Measurements from ENCODE around the gene ZNF503. TPM values are rescaled to one million over a fixed set of nuclear protein-coding genes. Genes with fewer than 3 reads are reported as not detected.

Gene ZNF503
- total RNA-seq, 1 experiment from 2014 or later, result 1.5 TPM

- Histone ChIP-seq H3K4me3 (no peak overlapping the region), H3K27me3 (ENCODE audit: insufficient read depth, low read depth) (no peaks in the 10 kb centered on the region), H3K9me2 (ENCODE audit: insufficient read depth) (no peaks in the 10 kb centered on the region), H3K27ac (no peak overlapping the region), H3K79me2 (ENCODE audit: low read depth) (no peaks in the 10 kb centered on the region), H3K4me2 (no peak overlapping the region), H4K20me1 (ENCODE audit: insufficient read depth) (no peaks in the 10 kb centered on the region), H3K9me3 (ENCODE audit: insufficient read depth, low read depth) (no peaks in the 10 kb centered on the region), H3F3A (ENCODE audit: insufficient read depth, low read depth) (peaks cover 4% of the 10 kb centered on the region; the same call in 1 of the 2 replicates), H2AFZ (no peak overlapping the region), H3K36me3 (ENCODE audit: low read depth) (no peaks in the 10 kb centered on the region), H3K4me1 (replicated peaks; ENCODE audit: insufficient read depth) (no peaks in the 10 kb centered on the region)
- POLR2A ChIA-PET (ENCODE audit: unreplicated experiment), result no interaction called here
- intact Hi-C loops (cut with micrococcal nuclease; ENCODE audit: unreplicated experiment), result no loop called here
- no peak for TF ChIP-seq CTCF (conservative IDR thresholded peaks at IDR 0.05)
- TF ChIP-seq EZH2 (IDR thresholded peaks at IDR 0.05; ENCODE audit: low read depth), result no peak
- no TSS peak for BruUV-seq (replicated peaks)
- DNase-seq, result peak in 1 of 2 experiments; percentile 9
- CTCF ChIA-PET, result no interaction called here
Measured at GRCh38 chr10:75378379-75378778, 23.2 kb downstream of the ZNF503 start.

DNA sequence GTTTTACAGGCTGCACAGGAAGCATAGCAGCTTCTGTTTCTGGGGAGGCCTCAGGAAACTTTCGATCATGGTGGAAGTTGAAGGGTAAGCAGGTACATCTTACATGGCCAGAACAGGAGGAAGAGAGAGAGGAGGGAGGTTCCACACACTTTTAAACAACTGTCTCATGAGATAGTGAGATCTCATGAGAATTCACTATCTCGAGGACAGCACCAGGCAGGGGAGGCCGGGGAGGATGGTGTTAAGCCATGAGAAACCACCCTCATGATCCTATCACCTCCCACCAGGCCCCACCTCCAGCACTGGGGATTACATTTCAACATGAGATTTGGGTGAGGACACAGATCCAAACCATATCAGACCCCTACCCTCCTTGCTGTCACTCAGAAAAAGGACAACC lies 23.7 kb downstream of the ZNF503 start:
- Histone ChIP-seq H3K4me2 (no peak overlapping the region), H3K27ac (no peak overlapping the region), H2AFZ (no peak overlapping the region), H3K9me3 (ENCODE audit: insufficient read depth, low read depth) (no peaks in the 10 kb centered on the region), H3K79me2 (ENCODE audit: low read depth) (no peaks in the 10 kb centered on the region), H3K4me3 (no peak overlapping the region), H3K4me1 (replicated peaks; ENCODE audit: insufficient read depth) (no peaks in the 10 kb centered on the region), H3F3A (ENCODE audit: insufficient read depth, low read depth) (peaks cover 4% of the 10 kb centered on the region; the same call in 1 of the 2 replicates), H4K20me1 (ENCODE audit: insufficient read depth) (no peaks in the 10 kb centered on the region), H3K27me3 (ENCODE audit: insufficient read depth, low read depth) (no peaks in the 10 kb centered on the region), H3K36me3 (ENCODE audit: low read depth) (no peaks in the 10 kb centered on the region), H3K9me2 (ENCODE audit: insufficient read depth) (no peaks in the 10 kb centered on the region)
- CTCF ChIA-PET, result no interaction called here
- POLR2A ChIA-PET (ENCODE audit: unreplicated experiment), result no interaction called here
- TF ChIP-seq CTCF (conservative IDR thresholded peaks at IDR 0.05) (no peak), EZH2 (IDR thresholded peaks at IDR 0.05; ENCODE audit: low read depth) (no peak)
- intact Hi-C loops (cut with micrococcal nuclease; ENCODE audit: unreplicated experiment), result no loop called here
- no TSS peak for BruUV-seq (replicated peaks)
- DNase-seq, result peak in 1 of 2 experiments; percentile 13

DNA sequence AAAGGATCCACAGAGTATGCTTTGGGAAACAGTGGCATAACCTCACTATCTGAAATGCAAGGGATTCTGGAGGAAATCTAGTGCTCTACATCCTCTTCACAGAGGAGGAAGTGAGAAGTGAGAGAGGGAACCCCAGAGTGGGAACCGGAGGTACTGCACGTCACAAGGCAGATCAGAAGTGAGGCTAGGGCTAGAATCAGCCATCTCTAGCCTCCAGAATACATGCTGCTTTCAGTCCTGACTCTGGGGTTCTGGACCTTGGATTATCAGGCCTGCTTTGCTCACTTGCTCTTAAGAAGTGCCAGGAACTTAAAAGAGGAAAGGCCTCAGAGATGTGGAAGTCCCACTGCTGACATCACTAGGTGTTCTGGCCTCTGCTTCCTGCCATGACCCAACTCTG lies 25.7 kb downstream of the ZNF503 start:
- no peaks in the 10 kb centered on the region for H3K27me3 ChIP-seq (ENCODE audit: insufficient read depth, low read depth)
- no peaks in the 10 kb centered on the region for H4K20me1 ChIP-seq (ENCODE audit: insufficient read depth)
- ChIA-PET CTCF (no interaction called here), POLR2A (ENCODE audit: unreplicated experiment) (no interaction called here)
- H3K4me1 ChIP-seq (replicated peaks; ENCODE audit: insufficient read depth), result no peaks in the 10 kb centered on the region
- H2AFZ ChIP-seq, result no peak overlapping the region
- H3K4me2 ChIP-seq, result no peak overlapping the region
- peak in 1 of 2 experiments; percentile 32 for DNase-seq
- H3K79me2 ChIP-seq (ENCODE audit: low read depth), result no peaks in the 10 kb centered on the region
- TF ChIP-seq EZH2 (IDR thresholded peaks at IDR 0.05; ENCODE audit: low read depth), result no peak
- TF ChIP-seq CTCF (conservative IDR thresholded peaks at IDR 0.05), result no peak
- no peaks in the 10 kb centered on the region for H3K36me3 ChIP-seq (ENCODE audit: low read depth)
- BruUV-seq (replicated peaks), result no TSS peak
- peaks cover 4% of the 10 kb centered on the region; the same call in 1 of the 2 replicates for H3F3A ChIP-seq (ENCODE audit: insufficient read depth, low read depth)
- intact Hi-C loops (cut with micrococcal nuclease; ENCODE audit: unreplicated experiment), result no loop called here
- H3K27ac ChIP-seq, result no peak overlapping the region
- no peaks in the 10 kb centered on the region for H3K9me3 ChIP-seq (ENCODE audit: insufficient read depth, low read depth)
- H3K4me3 ChIP-seq, result no peak overlapping the region
- no peaks in the 10 kb centered on the region for H3K9me2 ChIP-seq (ENCODE audit: insufficient read depth)
